HG02678 (cell line): ENCODE measurements around the gene SMARCC1.

Source experiments
- ATAC-seq: cut with Tn5 transposase; IDR thresholded peaks from one replicate; pipeline ENCODE4 v1.9.1; 2021; ENCODE audit warnings: mild to moderate bottlenecking, moderate library complexity; ENCODE audit not compliant: unreplicated experiment

Gene SMARCC1

DNA sequence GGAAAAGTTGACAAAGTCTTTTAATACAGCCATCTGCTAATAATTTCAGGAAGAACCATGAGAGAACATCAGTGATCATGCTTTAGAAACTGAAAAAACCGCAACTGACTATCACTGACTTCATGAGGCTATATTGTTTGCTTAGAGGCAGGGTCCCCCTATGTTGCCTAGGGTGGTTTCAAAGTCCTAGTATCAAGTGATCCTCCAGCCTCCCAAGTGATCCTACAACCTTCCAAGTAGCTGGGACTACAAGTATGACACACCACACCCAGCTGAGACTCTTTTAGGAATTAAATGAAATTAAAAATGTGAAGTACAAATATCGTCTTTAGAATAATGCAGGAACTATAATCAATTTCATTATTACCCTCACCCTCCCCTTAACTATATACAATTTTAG, 144.8 kb downstream of the SMARCC1 start:
- no peak for ATAC-seq

DNA sequence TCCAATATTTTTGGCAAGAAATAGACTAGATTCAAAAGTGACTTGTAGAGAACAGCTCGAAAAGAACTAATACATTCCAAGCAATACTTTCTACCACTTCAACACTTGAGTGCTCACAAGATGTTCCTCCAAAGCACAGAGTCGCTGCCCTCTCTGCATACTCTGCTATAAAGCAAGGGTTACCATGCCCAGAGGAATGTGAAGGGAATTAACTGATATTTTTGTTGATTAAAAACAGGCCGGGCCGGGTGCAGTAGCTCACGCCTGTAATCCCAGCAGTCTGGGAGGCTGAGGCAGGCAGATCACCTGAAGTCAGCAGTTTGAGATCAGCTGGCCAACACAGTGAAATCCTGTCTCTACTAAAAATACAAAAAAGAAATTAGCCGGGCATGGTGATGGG, 145.5 kb downstream of the SMARCC1 start:
- no peak for ATAC-seq

DNA sequence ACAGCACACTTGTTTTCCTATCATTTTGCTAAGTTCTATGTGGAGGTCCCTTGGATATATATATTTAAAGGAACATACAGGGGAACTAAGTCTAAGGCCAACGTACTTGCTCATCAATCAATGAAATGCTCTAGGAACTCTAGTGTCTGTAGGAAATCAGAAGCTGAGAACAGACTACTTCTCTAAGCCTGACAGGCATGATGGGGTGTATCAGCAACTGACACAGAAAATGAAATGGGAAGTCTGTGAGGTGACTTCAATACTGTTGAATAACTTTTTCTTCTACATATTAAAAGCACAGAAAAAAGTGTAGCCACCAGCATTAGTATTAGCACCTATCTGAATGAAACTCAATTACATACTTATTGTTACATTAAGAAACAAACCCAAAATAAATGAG, 146.2 kb downstream of the SMARCC1 start:
- ATAC-seq, result no peak

DNA sequence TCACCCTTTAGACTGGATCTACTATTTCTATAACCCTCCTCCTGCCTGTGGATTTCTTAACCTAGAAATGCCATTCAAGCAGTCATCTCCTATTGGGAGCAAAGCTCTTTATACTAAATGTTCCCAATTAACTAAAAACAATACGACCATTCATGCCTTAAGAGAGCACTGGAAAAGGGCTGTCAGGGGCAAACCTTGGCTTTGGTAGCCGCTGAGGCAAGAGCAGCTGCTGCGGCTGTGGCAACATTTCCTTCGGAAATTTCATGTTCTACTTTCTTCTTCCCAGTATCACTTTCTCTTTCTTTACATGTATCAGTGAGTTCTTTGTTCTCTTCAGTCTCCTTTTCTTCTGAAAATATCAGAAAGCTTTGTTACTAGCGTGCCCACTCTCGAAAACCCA, 146.7 kb downstream of the SMARCC1 start:
- no peak for ATAC-seq

DNA sequence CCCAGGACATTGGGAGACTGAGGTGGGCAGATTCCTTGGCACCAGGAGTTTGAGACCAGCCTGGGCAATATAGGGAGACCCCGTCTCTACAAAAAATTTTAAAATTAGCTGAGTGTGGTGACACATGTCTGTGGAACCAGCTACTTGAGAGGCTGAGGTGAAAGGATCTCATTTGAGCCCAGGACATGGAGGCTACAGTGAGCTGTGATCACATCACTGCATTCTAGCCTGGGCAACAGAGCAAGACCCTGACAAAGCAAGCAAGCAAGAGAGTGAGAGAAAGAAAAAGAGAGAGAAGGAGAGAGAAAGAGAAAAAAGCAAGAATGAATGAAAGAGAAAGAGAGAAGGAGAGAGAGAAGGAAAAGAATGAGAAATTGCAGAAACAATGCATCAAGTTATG, 150.9 kb downstream of the SMARCC1 start:
- no peak for ATAC-seq

DNA sequence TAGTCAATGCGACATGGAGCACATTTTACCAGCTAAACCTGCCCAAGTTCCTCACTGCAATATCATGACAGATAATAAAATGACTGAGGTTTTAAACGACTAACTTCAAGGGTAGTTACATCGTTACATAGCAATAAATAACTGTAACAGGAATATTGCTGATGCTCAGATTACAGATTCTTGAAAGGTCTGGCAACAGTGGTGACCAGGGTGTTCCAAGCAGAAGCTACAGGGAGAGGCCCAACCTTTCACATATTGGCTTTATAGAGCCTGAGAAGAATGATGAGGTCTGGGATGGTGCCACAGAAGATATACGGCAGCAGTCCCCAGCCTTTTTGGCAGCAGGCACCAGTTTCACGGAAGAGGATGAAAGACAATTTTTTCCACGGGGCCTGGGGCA, 151.9 kb downstream of the SMARCC1 start:
- no peak for ATAC-seq

DNA sequence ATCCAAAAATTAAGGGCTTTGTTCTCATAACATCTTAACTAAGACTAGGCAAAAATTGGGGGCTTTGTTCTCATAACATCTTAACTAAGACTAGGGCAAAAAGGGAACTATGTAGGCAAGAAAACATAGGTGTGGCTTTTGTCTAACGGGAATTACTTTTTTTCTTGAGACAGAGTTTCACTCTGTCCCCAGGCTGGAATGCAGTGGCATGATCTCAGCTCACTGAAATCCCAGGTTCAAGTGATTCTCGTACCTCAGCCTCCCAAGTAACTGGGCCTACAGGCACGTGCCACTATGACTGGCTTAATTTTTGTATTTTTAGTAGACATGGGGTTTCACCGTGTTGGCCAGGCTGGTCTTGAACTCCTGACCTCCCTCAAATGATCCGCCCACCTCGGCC, 153.3 kb downstream of the SMARCC1 start:
- ATAC-seq, result no peak

DNA sequence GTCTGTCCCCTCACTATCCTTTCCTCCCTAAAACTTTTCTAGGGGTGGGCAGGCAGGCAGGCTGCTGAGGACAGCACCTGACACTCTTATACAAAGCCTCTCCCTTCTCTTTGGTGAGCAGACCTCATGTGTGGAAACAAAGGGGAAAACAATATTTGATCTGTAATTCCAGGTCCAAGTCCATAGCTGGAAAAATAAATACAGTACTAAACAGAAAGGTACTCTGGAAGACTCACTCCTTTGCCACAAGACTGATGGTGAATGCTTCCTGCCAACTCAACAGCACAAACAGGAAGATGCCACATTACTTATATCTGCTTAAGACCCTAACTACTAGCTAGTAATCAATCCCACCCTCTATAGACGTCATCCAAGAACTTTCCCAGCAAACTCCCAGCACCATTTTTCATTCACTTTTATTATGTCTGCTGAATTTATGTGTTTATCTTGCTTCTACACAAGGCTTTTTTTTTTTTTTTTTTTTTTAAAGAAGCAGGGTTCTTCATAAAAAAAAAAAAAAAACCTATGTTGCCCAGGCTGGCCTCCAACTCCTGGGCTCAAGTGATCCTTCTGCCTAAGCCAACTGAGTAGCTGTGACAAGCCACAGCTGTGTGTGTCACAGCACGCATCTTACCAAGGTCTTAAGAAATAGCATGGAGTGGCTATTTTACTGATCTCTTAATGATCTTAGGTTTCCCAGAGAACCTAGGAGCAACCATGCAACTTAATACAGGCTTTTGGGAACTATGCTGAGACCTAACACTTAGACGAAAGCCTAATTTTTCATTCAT, 158.8 kb downstream of the SMARCC1 start:
- ATAC-seq, result no peak

DNA sequence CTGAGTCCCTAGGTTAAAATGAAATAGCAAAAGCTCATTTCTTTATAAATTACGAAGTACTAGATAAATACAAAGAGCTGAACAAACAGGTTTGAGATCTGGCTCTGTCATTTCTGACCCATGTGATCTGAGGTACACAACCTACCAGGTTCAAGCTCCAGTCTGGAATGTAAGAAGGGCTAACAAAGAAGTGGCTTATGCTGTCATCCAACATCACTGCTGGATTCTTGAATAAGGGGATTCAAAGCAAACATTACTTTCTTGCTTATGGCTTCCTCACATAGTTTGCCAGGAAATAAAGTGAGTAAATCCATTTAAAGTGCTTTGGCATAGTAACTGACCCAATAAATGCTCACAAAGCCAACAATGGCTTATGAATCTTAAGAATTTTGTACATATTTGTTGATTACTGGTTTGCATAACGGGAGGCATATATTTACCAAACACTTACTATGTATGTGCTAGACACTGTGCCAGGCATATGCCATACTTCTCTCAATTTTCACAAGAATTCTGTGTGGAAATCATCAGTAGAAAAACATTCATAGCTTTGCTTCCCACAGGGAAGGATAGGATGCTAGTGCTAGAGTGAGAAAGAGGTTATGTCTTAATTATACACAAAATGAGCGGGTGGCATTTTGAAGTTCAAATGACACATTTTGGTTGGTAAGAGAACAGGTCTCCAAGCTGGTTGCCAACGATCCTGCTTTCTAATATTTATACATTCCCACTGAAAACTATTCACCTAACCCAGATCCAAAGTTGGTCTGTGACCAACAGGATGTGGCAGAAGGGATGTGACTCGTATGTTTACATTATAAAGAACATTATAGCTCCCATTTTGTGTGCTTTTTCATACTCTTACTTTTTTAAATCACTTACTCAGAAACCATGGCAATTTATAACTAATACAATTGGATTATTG, 164.3 kb downstream of the SMARCC1 start:
- no peak for ATAC-seq

DNA sequence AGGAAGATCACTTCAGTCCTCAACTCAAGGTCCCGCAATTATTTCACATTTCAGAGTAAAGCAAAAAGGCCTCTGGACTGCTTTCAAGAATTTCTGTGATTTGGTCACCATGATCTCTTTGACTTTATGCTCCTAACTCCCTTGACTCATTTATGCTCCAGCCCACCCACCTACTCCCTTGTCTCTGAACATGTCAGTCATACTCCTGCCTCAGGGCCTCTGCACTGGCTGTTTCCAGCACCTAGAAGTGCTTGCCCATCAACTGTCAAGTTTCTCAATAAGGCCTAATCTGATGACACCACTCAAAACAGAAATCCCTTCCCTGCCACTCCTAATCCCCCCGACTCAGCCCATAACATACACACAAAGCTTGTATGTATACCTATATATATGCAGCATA, 166.9 kb downstream of the SMARCC1 start:
- ATAC-seq, result no peak

DNA sequence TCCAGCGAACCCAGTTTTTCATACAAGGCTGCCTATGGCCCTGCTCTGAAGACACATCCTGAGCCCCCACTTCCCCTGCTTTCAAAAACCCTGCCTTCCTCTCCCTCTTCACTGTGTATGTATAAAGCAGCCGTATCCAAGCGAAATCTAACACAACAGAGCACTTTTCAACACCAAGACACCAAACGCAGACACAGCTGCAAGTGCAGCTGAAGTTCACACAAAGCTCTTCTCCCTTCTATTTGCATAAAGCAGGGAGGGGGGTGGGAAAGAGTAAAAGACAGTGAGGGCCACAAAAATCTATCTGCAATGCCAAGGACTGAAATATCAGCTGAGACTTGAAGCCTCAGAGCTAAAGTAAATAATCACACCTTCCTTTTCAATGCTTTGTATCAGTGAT, 168.0 kb downstream of the SMARCC1 start:
- no peak for ATAC-seq

DNA sequence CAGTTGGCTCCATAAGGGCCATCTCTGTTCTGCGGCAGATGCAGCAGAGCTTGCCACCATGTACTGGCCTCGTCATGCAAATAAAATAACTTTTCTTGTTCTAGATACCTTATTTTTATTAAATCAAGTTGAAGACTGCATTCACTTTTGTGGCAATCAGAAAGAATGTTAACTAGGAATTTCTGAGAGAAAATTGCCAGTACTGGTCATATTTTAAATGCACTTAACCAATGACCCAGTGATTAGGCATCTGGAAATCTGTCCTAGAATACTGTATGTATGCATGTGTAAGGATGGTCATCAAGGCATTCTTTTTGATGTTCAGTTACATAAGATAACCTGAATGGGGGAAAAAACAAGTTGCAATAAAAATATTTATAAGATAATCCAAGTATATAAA, 168.8 kb downstream of the SMARCC1 start:
- ATAC-seq, result no peak

DNA sequence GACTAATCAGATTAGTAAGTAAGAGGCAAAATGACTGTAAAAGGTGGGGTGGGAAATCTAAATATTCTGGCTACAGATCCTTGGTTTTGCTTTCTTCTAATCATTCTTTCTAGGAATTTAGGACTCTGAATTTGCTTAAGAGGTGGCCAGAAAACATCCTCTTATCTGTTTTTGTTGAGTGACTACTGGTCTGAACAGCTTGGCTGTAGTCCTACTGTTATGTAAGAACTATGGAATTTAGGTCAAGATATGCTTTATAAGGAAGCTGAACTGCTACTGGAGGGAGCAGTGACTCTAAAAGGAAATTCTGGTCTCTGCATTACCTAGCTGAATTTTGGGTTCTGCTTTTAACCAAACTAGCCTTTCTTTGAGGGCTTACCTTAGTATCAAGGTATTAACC, 169.5 kb downstream of the SMARCC1 start:
- ATAC-seq, result no peak

DNA sequence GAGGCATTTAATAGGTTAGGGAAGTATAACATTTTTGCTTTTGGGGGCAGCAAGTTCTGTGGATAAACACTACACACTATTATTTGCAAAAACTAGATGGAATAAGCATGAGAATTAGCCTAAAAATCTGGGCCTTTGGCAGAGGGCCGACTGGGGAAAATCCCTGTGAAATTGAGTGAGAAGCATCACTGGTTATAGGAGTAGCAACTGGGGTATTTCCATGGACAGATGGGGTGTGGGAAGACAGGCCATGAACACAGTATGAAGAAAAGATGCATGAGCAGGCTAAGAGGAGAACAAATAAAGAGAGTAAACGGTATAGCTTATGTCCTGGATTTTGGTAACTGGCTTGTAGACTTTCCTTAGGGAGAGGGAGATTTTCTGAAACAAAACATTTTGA, 170.1 kb downstream of the SMARCC1 start:
- ATAC-seq, result no peak

DNA sequence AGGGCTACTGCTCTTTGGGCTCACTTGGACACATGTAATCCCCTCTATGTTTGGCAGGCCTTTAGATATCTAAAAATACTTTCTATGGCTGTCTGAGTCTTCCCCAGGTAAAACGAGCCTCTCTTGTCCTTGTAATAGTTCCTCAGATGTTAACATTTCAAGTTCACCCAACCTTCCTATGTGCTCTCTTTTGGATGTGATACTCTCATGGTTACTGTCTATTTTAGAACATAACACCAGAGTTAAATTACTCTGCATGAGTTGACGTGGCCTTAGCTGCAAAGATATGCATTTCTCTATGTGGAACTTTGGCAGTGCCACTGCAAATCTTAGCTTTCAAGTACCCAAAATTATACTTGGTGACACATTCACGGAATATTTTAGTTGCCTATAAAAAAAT, 171.1 kb downstream of the SMARCC1 start:
- ATAC-seq, result no peak

DNA sequence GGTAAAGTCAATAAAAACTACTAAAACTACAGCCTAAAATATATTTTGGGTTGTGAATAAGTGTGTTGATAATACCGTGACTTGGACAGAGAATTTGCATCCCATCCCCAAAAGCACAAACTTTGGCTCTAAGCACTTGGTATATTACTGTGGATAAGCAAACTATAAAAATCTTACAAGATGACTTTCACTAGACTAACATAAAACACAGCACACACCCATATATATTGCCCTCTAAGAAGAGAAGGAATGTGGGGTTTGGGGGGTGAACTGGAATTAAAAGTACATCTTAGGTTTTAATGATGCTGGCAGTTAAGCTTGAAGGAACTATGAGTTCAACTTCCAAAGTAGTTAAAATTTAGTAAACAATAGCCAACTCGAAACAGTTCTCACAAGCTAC, 174.4 kb downstream of the SMARCC1 start:
- no peak for ATAC-seq

DNA sequence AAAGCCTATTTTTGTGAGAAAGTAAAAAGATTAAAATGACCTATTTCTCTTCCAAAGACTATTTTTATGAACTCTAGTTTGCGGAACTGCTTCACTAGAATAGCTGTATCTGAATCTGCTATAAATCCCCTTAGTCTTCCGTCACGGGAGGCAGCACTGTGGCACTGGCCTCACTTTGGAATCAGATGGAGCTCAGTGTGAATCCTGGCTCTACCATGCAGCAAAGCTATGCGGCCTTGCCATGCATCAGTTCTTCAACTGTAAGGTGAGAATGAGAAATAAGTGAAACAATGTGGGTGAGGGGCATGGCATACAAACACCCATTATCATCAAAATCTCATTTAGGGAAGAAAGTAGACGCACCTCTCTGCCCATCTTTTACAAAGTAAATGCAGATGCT, 175.5 kb downstream of the SMARCC1 start:
- ATAC-seq, result no peak

DNA sequence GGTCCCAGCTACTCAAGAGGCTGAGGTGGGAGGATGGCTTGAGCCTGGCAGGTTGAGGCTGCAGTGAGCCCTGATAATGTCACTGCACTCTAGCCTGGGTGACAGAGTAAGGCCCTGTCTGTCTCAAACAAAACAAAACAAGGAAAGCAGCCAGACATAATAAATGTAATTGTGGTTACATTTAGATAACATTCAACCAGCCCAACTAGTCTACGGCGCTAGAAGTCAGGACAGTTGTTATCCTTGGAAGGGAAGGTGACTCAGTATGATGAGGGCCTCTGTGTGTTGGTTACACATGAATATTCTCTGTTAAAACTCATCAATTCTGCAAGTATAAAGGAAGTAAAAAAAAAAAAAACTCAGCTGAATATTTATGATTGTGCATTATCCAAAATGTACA, 176.0 kb downstream of the SMARCC1 start:
- ATAC-seq, result no peak

DNA sequence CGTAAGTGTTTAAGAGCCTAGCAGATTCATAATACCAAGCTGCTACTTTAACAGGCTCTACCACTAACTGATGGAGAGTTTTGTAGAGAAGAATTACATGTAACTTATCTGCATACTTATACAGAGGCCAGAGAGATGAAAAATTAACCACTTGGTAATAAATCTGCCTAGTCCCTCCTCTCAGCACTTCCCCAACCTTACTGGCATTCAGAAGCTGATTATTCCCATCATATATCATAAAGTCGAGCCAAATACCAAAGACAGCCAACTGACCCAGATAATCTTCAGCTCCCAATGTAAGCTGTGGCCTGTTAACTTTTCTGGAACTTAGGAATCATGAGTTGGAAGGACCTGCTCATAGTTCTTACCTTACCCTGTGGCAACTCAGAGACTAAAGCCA, 177.5 kb downstream of the SMARCC1 start:
- ATAC-seq, result no peak

DNA sequence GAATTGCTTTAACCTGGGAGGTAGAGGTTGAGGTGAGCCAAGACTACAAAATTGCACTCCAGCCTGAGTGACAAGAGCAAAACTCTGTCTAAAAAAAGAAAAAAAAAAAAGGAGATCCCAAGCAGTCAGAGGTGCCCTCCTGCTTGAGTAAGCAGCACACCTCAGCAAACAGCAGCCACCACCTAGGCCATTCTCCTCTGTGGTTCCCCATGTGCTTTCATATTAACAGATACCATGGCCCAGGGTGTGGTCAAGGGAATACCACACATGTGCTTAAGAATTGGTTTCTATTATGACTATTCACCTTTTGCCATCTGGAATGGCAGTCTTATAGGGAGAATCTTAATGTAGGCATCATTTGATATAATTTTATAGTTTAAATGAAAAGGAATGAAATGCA, 178.4 kb downstream of the SMARCC1 start:
- no peak for ATAC-seq

DNA sequence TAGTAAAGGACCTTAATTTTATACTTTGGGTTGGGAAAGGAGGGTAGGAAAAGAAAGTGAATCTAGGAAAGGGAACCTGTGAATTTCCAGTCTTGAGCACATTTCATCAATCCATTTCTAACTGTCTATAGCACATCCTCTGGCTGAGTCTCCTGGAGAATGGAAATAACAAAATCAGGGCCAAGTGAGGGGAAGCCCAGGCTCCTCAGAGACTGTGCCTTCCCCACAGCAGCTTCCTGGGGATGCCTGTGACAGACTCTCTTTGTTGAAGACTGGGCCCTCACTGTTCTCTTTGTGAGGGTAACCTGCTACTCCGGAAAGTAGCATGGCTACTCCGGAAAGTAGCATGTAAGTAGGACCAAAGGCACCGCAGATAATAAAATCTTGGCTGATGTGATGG, 180.4 kb downstream of the SMARCC1 start:
- no peak for ATAC-seq

DNA sequence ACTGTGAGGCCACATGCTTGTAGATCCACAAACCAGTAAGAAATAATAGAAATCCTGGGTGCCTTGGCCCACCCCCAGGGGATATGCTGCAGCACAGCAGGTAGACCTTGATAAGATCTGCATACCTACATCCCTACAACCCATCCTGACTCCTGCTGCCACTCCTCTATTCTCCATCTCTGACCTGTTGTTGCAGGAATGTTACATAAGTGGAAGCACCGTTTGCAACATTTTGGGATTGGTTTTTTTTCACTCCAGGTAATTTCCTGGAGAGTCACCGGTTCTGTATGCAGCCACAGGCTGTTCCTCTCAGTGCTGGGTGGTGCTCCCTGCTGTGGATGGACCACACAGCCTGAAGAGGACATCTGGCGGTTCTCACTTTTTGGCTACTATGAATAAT, 186.9 kb downstream of the SMARCC1 start:
- no peak for ATAC-seq
